Endothelial cell of umbilical vein (primary cell): ENCODE data around the gene PDE3A. TPM values are rescaled to one million over a fixed set of nuclear protein-coding genes. Genes with fewer than 3 reads are reported as not detected.

Experiments
- BruUV-seq: library from RNA; stranded (reverse); fragments of 400-500 nt; replicated peaks from 2 replicates; lab custom pipeline; 2021; lab: Mats Ljungman, UMichigan
- CTCF ChIA-PET: fragments of 300-600, 350-600 bp; sonication (Branson Sonifier 250); formaldehyde crosslinking; loops from one replicate; lab custom pipeline; 2021; ENCODE audit warnings: antibody characterized with exemption, inconsistent platforms; lab: Charles Lee
- POLR2A ChIA-PET: fragments of 300-600, 350-600 bp; sonication (Branson Sonifier 250); formaldehyde crosslinking; loops from one replicate; lab custom pipeline; 2021; ENCODE audit warnings: antibody characterized with exemption, inconsistent platforms; lab: Charles Lee
- DNase-seq: peaks from one replicate; pipeline ENCODE4 v3.0.0-alpha.2; 2011; ENCODE audit warnings: low read depth, low spot score
- FAIRE-seq: peaks from 2 replicates; lab custom pipeline; 2011; peaks lifted over from hg19 to GRCh38; lab: Jason Lieb, UNC
- H2AFZ ChIP-seq: 2 replicates; pipeline ENCODE4 v1.6.0; 2012; ENCODE audit warnings: low read depth, low read length, control low read depth, inconsistent platforms
- H3K27ac ChIP-seq: 2 replicates; pipeline ENCODE4 v1.5.1; 2011; ENCODE audit warnings: low read depth, mild to moderate bottlenecking, control low read depth, low read length, moderate library complexity; ENCODE audit not compliant: insufficient read depth
- H3K27me3 ChIP-seq, 2 experiments: 2 replicates each; pipeline versions ENCODE4 v1.6.0 to v1.6.1; 2011; ENCODE audit warnings: low read length in 2 of 2, mixed read lengths in 1 of 2; ENCODE audit not compliant: control insufficient read depth in 2 of 2, insufficient read depth in 2 of 2
- H3K36me3 ChIP-seq, 2 experiments: 2 replicates in 1 of 2; 3 replicates in 1 of 2; pipeline ENCODE4 v1.5.1; 2011; ENCODE audit warnings: low read length in 2 of 2, mild to moderate bottlenecking in 1 of 2, moderate library complexity in 1 of 2; ENCODE audit not compliant: control insufficient read depth in 2 of 2, insufficient read depth in 2 of 2; ENCODE audit errors: extremely low read depth in 1 of 2
- H3K4me1 ChIP-seq: 3 replicates; pipeline ENCODE4 v1.5.1; 2011; ENCODE audit warnings: mild to moderate bottlenecking, low read length; ENCODE audit not compliant: control insufficient read depth, insufficient read depth; ENCODE audit errors: extremely low read depth
- H3K4me2 ChIP-seq: 2 replicates; pipeline ENCODE4 v1.6.1; 2011; ENCODE audit warnings: low read length, control low read depth, mixed read lengths; ENCODE audit not compliant: insufficient read depth
- H3K4me3 ChIP-seq, 3 experiments: fragments of 200-600 bp in 1 of 3; sonication (generic), shearing (Covaris generic) in 1 of 3; replicated peaks in 1 of 3; 2 replicates each; pipeline ENCODE4 v1.5.1; 2011 to 2016; ENCODE audit warnings: control low read depth in 3 of 3, low read length in 3 of 3, mild to moderate bottlenecking in 2 of 3, inconsistent platforms in 1 of 3, low read depth in 1 of 3, moderate library complexity in 1 of 3; ENCODE audit not compliant: insufficient read depth in 1 of 3
- H3K79me2 ChIP-seq: 2 replicates; pipeline ENCODE4 v1.6.0; 2012; ENCODE audit warnings: low read length, inconsistent platforms; ENCODE audit not compliant: control insufficient read depth, insufficient read depth
- H3K9ac ChIP-seq: replicated peaks from 2 replicates; pipeline ENCODE3; 2011; ENCODE audit warnings: low read length, control low read depth; ENCODE audit not compliant: insufficient read depth; ENCODE audit errors: extremely low read depth
- H3K9me1 ChIP-seq: replicated peaks from 3 replicates; pipeline ENCODE4 v1.6.0; 2011; ENCODE audit warnings: mild to moderate bottlenecking, low read length; ENCODE audit not compliant: control insufficient read depth, insufficient read depth; ENCODE audit errors: extremely low read depth
- H3K9me3 ChIP-seq: replicated peaks from 2 replicates; pipeline ENCODE4 v1.5.1; 2012; ENCODE audit warnings: low read length, inconsistent platforms; ENCODE audit not compliant: control insufficient read depth, insufficient read depth
- H4K20me1 ChIP-seq: replicated peaks from 2 replicates; pipeline ENCODE3; 2011; ENCODE audit warnings: mild to moderate bottlenecking, low read length; ENCODE audit not compliant: control insufficient read depth, insufficient read depth; ENCODE audit errors: extremely low read depth
- CTCF ChIP-seq, 2 donors: IDR thresholded peaks; 1 replicate in 1 of 2; 2 replicates in 1 of 2; pipeline ENCODE4 v1.5.1; 2011; ENCODE audit warnings: low read length in 2 of 2, mild to moderate bottlenecking in 2 of 2, moderate library complexity in 2 of 2, control low read depth in 1 of 2, inconsistent platforms in 1 of 2, low read depth in 1 of 2; ENCODE audit not compliant: insufficient read depth in 1 of 2; ENCODE audit errors: extremely low read depth in 1 of 2
- EZH2 ChIP-seq: IDR thresholded peaks from 2 replicates; pipeline ENCODE4 v1.6.1; 2012; ENCODE audit warnings: borderline replicate concordance, low read depth, mild to moderate bottlenecking, moderate library complexity, low read length, inconsistent platforms; ENCODE audit not compliant: severe bottlenecking
- FOS ChIP-seq: IDR thresholded peaks from 2 replicates; pipeline ENCODE4 v1.6.1; 2011; ENCODE audit warnings: mild to moderate bottlenecking, low read length, moderate library complexity, borderline replicate concordance; ENCODE audit not compliant: insufficient read depth
- GATA2 ChIP-seq: IDR thresholded peaks from 2 replicates; pipeline ENCODE4 v1.7.0; 2011; ENCODE audit warnings: low read depth, mild to moderate bottlenecking, moderate library complexity, mixed read lengths, low read length; ENCODE audit not compliant: insufficient read length, insufficient read depth
- JUN ChIP-seq: IDR thresholded peaks from 2 replicates; pipeline ENCODE4 v1.6.1; 2011; ENCODE audit warnings: borderline replicate concordance, low read depth; ENCODE audit not compliant: insufficient read length, insufficient read depth
- MYC ChIP-seq: IDR thresholded peaks from one replicate; pipeline ENCODE4 v1.6.1; 2011; ENCODE audit warnings: mild to moderate bottlenecking, low read depth, low read length
- POLR2A ChIP-seq: IDR thresholded peaks from 2 replicates; pipeline ENCODE4 v1.6.1; 2012; ENCODE audit warnings: low read depth, mild to moderate bottlenecking, control low read depth, low read length
- POLR2AphosphoS5 ChIP-seq: IDR thresholded peaks from 2 replicates; pipeline ENCODE4 v1.6.1; 2012; ENCODE audit warnings: low read depth, mild to moderate bottlenecking, control low read depth, low read length, moderate library complexity; ENCODE audit not compliant: insufficient read depth
- dilution Hi-C: fragments of 300-500 bp; cut with MboI; formaldehyde crosslinking; loops from one replicate; pipeline ENCODE4 v1.15.0; 2019; ENCODE audit warnings: low sequenced_read_pairs; ENCODE audit not compliant: extremely low pct_ligation_motif_present
- intact Hi-C: fragments of 100-400 bp; cut with micrococcal nuclease; formaldehyde crosslinking; loops from one replicate; pipeline ENCODE4 v1.10.0; 2022
- polyA plus RNA-seq, 4 experiments: library from polyadenylated mRNA; depleted of rRNA in 3 of 4; stranded (reverse) in 3 of 4; unstranded in 1 of 4; fragments of >200 nt; gene quantifications; 2 replicates each; pipeline versions ENCODE4 v1.2.1 to v1.2.3, GENCODE V29; 2011 to 2012; ENCODE audit warnings: missing spikeins in 1 of 4
- total RNA-seq: library from RNA; stranded (reverse); gene quantifications from 2 replicates; pipeline ENCODE4 v1.2.3, GENCODE V29; 2021
- TF ChIP-seq, protein P1 (sequence below): IDR thresholded peaks from 2 replicates; pipeline ENCODE4 v1.6.1; 2011; ENCODE audit not compliant: insufficient read depth, insufficient read length

PDE3A gene
- total and polyA plus RNA-seq, 2 donors (not counting 3 experiments of a cell fraction or from before 2014, with no cell fraction given): 14.0 to 27.4 TPM

DNA sequence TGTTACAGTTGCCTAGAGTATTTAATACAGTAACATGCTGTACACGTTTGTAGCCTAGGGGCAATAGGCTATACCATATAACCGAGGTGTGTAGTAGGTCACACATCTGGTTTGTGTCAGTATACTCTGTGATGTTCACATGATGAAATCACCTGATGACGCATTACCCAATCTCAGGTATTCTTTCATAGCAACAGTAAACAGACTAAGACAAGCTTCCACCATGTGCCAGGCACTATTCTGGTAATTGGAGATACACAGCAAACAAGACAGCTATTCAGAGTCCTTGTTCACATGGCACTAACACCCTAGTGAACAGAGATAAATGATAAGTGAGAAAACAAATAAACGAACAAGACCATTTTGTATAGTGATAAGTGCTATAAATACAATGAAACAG, 3.8 kb upstream of the PDE3A start:
- no peak overlapping the region for H3K4me3 ChIP-seq
- H4K20me1 ChIP-seq: no peaks in the 10 kb centered on the region
- no peak for TF ChIP-seq POLR2AphosphoS5
- TF ChIP-seq JUN: no peak
- TF ChIP-seq, protein P1, sequence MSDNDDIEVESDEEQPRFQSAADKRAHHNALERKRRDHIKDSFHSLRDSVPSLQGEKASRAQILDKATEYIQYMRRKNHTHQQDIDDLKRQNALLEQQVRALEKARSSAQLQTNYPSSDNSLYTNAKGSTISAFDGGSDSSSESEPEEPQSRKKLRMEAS: no peak
- TF ChIP-seq CTCF (IDR thresholded peaks at IDR 0.05; ENCODE audit: extremely low read depth in 1 of 2, insufficient read depth in 1 of 2, low read depth in 1 of 2, low read length in 2 of 2): no peak
- no peak for TF ChIP-seq EZH2
- TF ChIP-seq GATA2: no peak
- TF ChIP-seq POLR2A: no peak
- no peak for TF ChIP-seq FOS
- TF ChIP-seq MYC: no peak
- H3K36me3 ChIP-seq: no peaks in the 10 kb centered on the region
- ChIA-PET POLR2A (no interaction called here), CTCF (interaction anchor here (0.7 to 1.6 kb wide), 2 partner anchors 14 to 237 kb away, joined by 3 read pairs; no protein-coding TSS in a partner anchor)
- no peak overlapping the region for H3K27ac ChIP-seq
- BruUV-seq: no TSS peak
- FAIRE-seq (no peak), DNase-seq (no peak)
- dilution Hi-C loops: no loop called here
- no peaks in the 10 kb centered on the region for H3K9me1 ChIP-seq
- peaks cover 5% of the 10 kb centered on the region for H3K4me1 ChIP-seq
- no peak overlapping the region for H2AFZ ChIP-seq
- intact Hi-C loops: no loop called here
- H3K4me2 ChIP-seq: no peak overlapping the region
- no peaks in the 10 kb centered on the region for H3K27me3 ChIP-seq
- no peaks in the 10 kb centered on the region for H3K79me2 ChIP-seq
- H3K9me3 ChIP-seq: no peaks in the 10 kb centered on the region
- H3K9ac ChIP-seq: no peak overlapping the region
